GM19025 (cell line): ENCODE data around the gene SPANXN4.

ENCODE experiments used
- ATAC-seq: cut with Tn5 transposase; IDR thresholded peaks from one replicate; pipeline ENCODE4 v1.9.1; 2021; ENCODE audit warnings: mild to moderate bottlenecking, low read depth, moderate library complexity; ENCODE audit not compliant: unreplicated experiment

The SPANXN4 gene

GRCh38 chrX:143025628-143026027 is at the start of gene SPANXN4:
SPANXN4 (plus strand) TSS chrX:143025928; CDS start chrX:143026015, 87 bp downstream.
- no peak for ATAC-seq

GRCh38 chrX:142977128-142977914 is 48.4 kb upstream of the SPANXN4 start:
- ATAC-seq, result peak; percentile 86

GRCh38 chrX:142978130-142978684 is 47.5 kb upstream of the SPANXN4 start:
- ATAC-seq, result no peak

GRCh38 chrX:142982679-142983078 is 43.0 kb upstream of the SPANXN4 start:
- no peak for ATAC-seq

- no peak for ATAC-seq
Measured at GRCh38 chrX:142994988-142995387, 30.7 kb upstream of the SPANXN4 start.

- no peak for ATAC-seq
Measured at GRCh38 chrX:142998447-142999198, 27.1 kb upstream of the SPANXN4 start.

- ATAC-seq, result no peak
Measured at GRCh38 chrX:142999199-142999701, 26.5 kb upstream of the SPANXN4 start.

- no peak for ATAC-seq
Measured at GRCh38 chrX:143002206-143002605, 23.5 kb upstream of the SPANXN4 start.

- ATAC-seq, result no peak
Measured at GRCh38 chrX:143017272-143017671, 8.5 kb upstream of the SPANXN4 start.

- no peak for ATAC-seq
Measured at GRCh38 chrX:143027275-143027674, 1.5 kb downstream of the SPANXN4 start.

- ATAC-seq, result no peak
Measured at GRCh38 chrX:143047511-143047910, 21.8 kb downstream of the SPANXN4 start.

- ATAC-seq, result no peak
Measured at GRCh38 chrX:143058120-143058519, 32.4 kb downstream of the SPANXN4 start.

- no peak for ATAC-seq
Measured at GRCh38 chrX:143081231-143081630, 55.5 kb downstream of the SPANXN4 start.

- ATAC-seq, result no peak
Measured at GRCh38 chrX:143082537-143082936, 56.8 kb downstream of the SPANXN4 start.
